GM12892 (cell line): ENCODE results near the gene DCUN1D4.

Source experiments
- DNase-seq: peaks from one replicate; pipeline ENCODE4 v3.0.0; 2011; ENCODE audit not compliant: insufficient read length
- FAIRE-seq: peaks from 2 replicates; lab custom pipeline; 2011; peaks lifted over from hg19 to GRCh38; lab: Jason Lieb, UNC
- POLR2A ChIP-seq: IDR thresholded peaks from 2 replicates; pipeline ENCODE4 v1.6.1; 2011; ENCODE audit warnings: low read depth, low read length, control low read depth
- POLR2AphosphoS5 ChIP-seq: IDR thresholded peaks from 2 replicates; pipeline ENCODE4 v1.6.1; 2011; ENCODE audit warnings: low read depth, low read length, control low read depth
- TAF1 ChIP-seq: IDR thresholded peaks from 2 replicates; pipeline ENCODE4 v1.6.1; 2011; ENCODE audit warnings: low read depth, mild to moderate bottlenecking, control low read depth, low read length, borderline replicate concordance

Gene DCUN1D4

DNA sequence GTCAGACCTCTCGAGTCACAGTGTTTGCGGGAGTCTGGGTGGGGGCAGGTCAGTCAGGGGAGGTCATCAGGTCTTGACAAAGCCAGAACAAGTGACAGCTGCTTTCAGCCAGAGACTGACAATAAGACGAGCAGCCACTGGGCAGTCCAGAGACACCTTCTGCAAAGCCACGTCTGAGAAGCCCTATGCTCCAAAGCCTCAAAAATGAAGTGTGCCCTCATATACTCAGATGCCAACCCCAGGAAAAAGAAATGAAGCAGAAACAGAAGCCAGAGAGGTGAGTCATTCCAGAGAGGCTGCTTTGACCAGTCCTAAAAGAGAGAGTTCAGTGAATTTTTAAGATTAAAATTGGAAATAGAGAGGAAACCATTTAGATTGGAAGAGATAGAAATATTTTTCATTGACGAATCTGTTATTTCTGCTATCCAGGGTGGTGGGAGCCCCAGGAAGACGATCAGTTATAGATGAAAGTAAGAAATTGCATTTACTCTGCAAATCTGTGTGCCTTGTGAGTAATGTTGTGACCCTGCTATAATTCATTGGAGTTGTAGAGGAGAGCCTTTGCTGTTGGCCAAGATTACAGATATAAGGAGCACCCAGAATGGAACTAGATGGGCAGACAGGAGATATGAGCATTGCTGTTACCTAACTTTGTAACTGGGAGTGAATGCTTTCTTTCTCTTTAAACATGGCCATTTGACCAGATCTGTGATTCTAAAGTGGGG lies 99.3 kb downstream of the DCUN1D4 start:
- FAIRE-seq (no peak), DNase-seq (no peak)
- no peak for TF ChIP-seq POLR2AphosphoS5
- TF ChIP-seq POLR2A, result no peak
- TF ChIP-seq TAF1, result no peak

DNA sequence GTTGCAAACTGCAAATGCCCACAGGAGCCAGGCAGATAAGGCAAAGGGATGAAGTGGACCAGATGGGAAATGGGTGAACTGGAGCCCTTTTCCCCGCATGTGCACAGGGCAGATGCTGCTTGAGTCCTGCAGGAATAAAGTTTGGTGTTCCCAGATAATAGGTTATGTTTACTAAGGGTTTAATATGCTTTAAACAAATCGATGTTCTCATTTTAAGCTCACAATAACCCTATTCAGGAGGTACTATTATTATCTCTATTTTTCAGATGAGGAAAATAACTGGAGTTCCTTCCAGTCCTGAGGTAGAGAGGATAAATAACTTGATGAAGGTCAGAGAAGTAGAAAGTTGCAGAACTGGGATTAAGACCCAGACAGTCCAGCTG lies 99.9 kb downstream of the DCUN1D4 start:
- no peak for TF ChIP-seq POLR2AphosphoS5
- TF ChIP-seq POLR2A, result no peak
- TF ChIP-seq TAF1, result no peak
- DNase-seq, result no peak
- no peak for FAIRE-seq

DNA sequence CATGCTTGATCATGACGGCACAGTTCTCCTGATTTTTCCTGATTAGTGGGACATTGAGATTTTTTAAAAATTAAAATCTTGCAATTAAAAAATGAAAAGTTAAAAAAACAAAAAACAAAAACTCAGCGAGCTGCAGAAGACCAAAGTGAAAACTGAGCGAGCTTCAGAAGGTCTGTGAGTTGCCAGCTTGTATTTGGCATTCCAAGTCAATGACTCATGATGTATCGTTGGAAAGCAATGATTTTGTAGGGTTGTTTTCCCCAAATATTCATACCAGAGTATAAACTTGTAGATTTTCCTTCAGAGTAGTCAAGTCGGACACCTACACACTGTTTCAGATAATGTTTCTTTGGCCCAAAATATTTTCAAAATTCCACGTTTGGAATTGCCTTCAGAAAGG lies 100.3 kb downstream of the DCUN1D4 start:
- FAIRE-seq (no peak), DNase-seq (no peak)
- TF ChIP-seq POLR2AphosphoS5 (no peak), POLR2A (no peak), TAF1 (no peak)

- FAIRE-seq (no peak), DNase-seq (no peak)
- TF ChIP-seq POLR2AphosphoS5, result no peak
- no peak for TF ChIP-seq POLR2A
- TF ChIP-seq TAF1, result no peak
These were observed 115.4 kb downstream of the DCUN1D4 start for GRCh38 chr4:51958199-51958968.

GRCh38 chr4:51960486-51960885 lies 117.5 kb downstream of the DCUN1D4 start:
- FAIRE-seq, result no peak
- DNase-seq, result no peak

DNA sequence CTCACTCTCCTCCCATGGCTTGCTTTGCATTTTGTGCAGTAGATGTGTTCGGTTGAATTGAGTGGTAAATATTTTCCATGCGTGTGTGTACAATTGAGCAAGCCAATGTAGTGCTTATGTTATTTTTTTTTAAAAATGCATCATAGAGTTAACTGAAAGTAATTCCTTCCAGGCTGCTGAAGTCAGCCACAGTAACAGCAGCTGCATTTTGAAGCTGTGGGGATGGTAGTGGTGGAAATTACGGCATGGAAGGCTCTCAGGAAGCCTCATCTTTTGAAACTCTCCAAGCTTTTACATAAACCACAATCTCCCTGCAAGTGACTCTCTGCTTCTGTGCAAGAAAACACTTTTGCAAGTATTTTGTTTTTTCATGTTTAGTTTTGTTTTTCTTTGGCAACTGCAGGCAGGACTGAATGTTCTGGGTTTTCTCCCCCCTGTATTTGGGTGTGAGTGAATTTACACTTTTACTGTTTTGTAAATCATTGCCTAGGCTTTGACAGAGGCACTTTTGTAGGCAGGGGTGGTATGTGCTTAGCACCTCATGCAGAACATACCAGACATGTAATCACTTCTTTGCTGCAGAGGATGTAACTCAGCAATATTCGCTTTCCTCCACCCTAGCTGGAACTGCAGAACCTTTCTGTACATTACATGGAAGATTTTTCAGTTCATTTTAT lies 121.0 kb downstream of the DCUN1D4 start:
- TF ChIP-seq TAF1 (no peak), POLR2A (no peak), POLR2AphosphoS5 (no peak)
- FAIRE-seq, result no peak
- DNase-seq, result no peak

More at GRCh38 chr4:51960486-51960885, 117.5 kb downstream of the DCUN1D4 start:
- TF ChIP-seq TAF1 (no peak), POLR2A (no peak), POLR2AphosphoS5 (no peak)

GRCh38 chr4:51965862-51966261 lies 122.9 kb downstream of the DCUN1D4 start:
- DNase-seq, result no peak
- no peak for TF ChIP-seq POLR2AphosphoS5
- TF ChIP-seq POLR2A, result no peak
- TF ChIP-seq TAF1, result no peak
- no peak for FAIRE-seq
